ENCODE data around the gene DEDD. TPM values are rescaled to one million over a fixed set of nuclear protein-coding genes. Genes with fewer than 3 reads are reported as not detected.

The DEDD gene
- total and polyA plus RNA-seq, 2 of the 13 experiments (the other 11 are each of a cell fraction or from before 2014, with no cell fraction given): 12.6 to 27.8 TPM

- TF ChIP-seq, protein P1, sequence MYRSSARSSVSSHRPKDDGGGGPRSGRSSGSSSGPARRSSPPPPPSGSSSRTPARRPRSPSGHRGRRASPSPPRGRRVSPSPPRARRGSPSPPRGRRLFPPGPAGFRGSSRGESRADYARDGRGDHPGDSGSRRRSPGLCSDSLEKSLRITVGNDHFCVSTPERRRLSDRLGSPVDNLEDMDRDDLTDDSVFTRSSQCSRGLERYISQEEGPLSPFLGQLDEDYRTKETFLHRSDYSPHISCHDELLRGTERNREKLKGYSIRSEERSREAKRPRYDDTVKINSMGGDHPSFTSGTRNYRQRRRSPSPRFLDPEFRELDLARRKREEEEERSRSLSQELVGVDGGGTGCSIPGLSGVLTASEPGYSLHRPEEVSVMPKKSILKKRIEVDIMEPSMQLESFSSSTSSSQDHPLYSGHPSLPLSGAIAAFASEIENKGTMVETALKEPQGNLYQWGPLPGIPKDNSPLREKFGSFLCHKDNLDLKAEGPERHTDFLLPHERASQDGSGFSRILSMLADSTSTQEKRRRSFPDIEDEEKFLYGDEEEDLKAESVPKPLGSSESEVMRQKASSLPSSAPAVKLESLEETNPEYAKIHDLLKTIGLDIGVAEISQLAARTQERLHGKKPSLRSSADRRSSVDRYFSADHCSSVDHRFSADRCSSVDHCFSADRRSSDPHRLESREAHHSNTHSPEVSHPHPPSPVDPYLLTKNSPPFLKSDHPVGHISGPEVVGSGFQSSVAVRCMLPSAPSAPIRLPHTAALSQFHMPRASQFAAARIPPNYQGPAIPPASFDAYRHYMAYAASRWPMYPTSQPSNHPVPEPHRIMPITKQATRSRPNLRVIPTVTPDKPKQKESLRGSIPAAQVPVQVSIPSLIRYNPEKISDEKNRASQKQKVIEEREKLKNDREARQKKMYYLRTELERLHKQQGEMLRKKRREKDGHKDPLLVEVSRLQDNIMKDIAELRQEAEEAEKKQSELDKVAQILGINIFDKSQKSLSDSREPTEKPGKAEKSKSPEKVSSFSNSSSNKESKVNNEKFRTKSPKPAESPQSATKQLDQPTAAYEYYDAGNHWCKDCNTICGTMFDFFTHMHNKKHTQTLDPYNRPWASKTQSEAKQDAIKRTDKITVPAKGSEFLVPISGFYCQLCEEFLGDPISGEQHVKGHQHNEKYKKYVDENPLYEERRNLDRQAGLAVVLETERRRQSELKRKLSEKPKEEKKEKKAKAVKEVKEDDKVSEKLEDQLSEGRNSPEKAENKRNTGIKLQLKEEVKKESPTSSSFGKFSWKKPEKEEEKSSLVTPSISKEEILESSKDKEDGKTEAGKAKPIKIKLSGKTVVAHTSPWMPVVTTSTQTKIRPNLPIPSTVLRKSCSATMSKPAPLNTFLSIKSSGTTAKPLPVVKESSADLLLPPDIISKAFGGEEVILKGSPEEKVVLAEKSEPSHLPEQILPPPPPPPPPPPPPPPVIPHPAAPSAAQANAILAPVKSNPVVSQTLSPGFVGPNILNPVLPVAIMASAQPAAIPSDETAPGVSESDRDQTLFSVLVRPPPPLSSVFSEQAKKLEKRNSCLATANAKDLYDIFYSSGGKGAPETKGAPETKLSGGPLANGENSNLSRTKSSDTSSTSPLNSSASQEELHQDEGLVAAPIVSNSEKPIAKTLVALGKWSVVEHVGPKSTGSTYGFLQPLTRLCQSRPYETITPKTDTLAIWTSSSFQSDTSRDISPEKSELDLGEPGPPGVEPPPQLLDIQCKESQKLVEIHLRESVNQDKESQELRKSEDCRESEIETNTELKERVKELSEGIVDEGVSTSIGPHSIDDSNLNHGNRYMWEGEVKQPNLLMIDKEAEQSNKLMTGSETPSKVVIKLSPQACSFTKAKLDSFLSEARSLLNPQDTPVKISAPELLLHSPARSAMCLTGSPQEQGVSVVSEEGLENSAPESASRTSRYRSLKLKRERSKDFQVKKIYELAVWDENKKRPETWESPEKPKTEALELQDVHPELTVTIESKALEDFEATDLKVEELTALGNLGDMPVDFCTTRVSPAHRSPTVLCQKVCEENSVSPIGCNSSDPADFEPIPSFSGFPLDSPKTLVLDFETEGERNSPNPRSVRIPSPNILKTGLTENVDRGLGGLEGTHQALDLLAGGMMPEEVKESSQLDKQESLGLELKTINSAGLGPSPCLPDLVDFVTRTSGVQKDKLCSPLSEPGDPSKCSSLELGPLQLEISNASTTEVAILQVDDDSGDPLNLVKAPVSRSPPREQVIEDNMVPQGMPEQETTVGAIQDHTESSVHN (CRISPR knock-in tag; IDR thresholded peaks at IDR 0.05): no peak
- no peak for TF ChIP-seq ZSCAN29 (CRISPR knock-in tag; conservative IDR thresholded peaks at IDR 0.05)
- no peak for TF ChIP-seq ZFP36L1 (CRISPR knock-in tag; IDR thresholded peaks at IDR 0.05)
- TF ChIP-seq, protein P2, sequence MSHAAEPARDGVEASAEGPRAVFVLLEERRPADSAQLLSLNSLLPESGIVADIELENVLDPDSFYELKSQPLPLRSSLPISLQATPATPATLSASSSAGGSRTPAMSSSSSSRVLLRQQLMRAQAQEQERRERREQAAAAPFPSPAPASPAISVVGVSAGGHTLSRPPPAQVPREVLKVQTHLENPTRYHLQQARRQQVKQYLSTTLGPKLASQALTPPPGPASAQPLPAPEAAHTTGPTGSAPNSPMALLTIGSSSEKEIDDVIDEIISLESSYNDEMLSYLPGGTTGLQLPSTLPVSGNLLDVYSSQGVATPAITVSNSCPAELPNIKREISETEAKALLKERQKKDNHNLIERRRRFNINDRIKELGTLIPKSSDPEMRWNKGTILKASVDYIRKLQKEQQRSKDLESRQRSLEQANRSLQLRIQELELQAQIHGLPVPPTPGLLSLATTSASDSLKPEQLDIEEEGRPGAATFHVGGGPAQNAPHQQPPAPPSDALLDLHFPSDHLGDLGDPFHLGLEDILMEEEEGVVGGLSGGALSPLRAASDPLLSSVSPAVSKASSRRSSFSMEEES (CRISPR knock-in tag; IDR thresholded peaks at IDR 0.05): no peak
- TF ChIP-seq, protein P3, sequence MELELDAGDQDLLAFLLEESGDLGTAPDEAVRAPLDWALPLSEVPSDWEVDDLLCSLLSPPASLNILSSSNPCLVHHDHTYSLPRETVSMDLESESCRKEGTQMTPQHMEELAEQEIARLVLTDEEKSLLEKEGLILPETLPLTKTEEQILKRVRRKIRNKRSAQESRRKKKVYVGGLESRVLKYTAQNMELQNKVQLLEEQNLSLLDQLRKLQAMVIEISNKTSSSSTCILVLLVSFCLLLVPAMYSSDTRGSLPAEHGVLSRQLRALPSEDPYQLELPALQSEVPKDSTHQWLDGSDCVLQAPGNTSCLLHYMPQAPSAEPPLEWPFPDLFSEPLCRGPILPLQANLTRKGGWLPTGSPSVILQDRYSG (CRISPR knock-in tag; IDR thresholded peaks at IDR 0.05): no peak
- TF ChIP-seq SKIL (CRISPR knock-in tag; IDR thresholded peaks at IDR 0.05; ENCODE audit: borderline replicate concordance): no peak
- no peak for TF ChIP-seq GPBP1L1 (CRISPR knock-in tag; IDR thresholded peaks at IDR 0.05)
- no peak for TF ChIP-seq ZBTB20 (CRISPR knock-in tag; IDR thresholded peaks at IDR 0.05; ENCODE audit: borderline replicate concordance, low read depth)
- TF ChIP-seq, protein P4, sequence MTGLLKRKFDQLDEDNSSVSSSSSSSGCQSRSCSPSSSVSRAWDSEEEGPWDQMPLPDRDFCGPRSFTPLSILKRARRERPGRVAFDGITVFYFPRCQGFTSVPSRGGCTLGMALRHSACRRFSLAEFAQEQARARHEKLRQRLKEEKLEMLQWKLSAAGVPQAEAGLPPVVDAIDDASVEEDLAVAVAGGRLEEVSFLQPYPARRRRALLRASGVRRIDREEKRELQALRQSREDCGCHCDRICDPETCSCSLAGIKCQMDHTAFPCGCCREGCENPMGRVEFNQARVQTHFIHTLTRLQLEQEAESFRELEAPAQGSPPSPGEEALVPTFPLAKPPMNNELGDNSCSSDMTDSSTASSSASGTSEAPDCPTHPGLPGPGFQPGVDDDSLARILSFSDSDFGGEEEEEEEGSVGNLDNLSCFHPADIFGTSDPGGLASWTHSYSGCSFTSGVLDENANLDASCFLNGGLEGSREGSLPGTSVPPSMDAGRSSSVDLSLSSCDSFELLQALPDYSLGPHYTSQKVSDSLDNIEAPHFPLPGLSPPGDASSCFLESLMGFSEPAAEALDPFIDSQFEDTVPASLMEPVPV (CRISPR knock-in tag; IDR thresholded peaks at IDR 0.05): no peak; the same call in 1 of the 2 replicates
- no peak for TF ChIP-seq MTF1 (CRISPR knock-in tag; IDR thresholded peaks at IDR 0.05)
- no peak for TF ChIP-seq ZNF841 (CRISPR knock-in tag; IDR thresholded peaks at IDR 0.05; ENCODE audit: borderline replicate concordance)
Measured at GRCh38 chr1:161098210-161099068, 34.0 kb downstream of the DEDD start, which contains the start of gene KLHDC9 (continued).

Data from HepG2 (cell line).